Endometrial microvascular endothelial cells (primary cell): ENCODE data around the gene PEAK3. TPM values are rescaled to one million over a fixed set of nuclear protein-coding genes. Genes with fewer than 3 reads are reported as not detected.

ENCODE experiments used
- in situ Hi-C: cut with HindIII; loops from 2 replicates; pipeline ENCODE4 v1.10.0; 2017; ENCODE audit warnings: low sequenced_read_pairs, low pct_unique_long_range_greater_than_20kb; ENCODE audit errors: inconsistent ontology term
- total RNA-seq: library from RNA; depleted of rRNA; stranded (reverse); fragments of >200 nt; gene quantifications from one replicate; pipeline ENCODE4 v1.2.3, GENCODE V29; 2015; ENCODE audit errors: inconsistent ontology term

Gene PEAK3
- total RNA-seq, 1 donor from 2014 or later: not detected

- in situ Hi-C loops: no loop called here
Observed at GRCh38 chr19:2244486-2244885, 37.5 kb downstream of the PEAK3 start.

- in situ Hi-C loops: no loop called here
Observed at GRCh38 chr19:2244125-2244411, 37.9 kb downstream of the PEAK3 start.

GRCh38 chr19:2243274-2244124 is 38.5 kb downstream of the PEAK3 start:
- in situ Hi-C loops: no loop called here

GRCh38 chr19:2242816-2243215 is 39.2 kb downstream of the PEAK3 start:
- in situ Hi-C loops: no loop called here

GRCh38 chr19:2242092-2242537 is 39.9 kb downstream of the PEAK3 start:
- in situ Hi-C loops: no loop called here

GRCh38 chr19:2240881-2241760 is 40.9 kb downstream of the PEAK3 start:
- in situ Hi-C loops: no loop called here

- in situ Hi-C loops: no loop called here
Observed at GRCh38 chr19:2239771-2240770, 41.9 kb downstream of the PEAK3 start.

GRCh38 chr19:2239173-2239572 is 42.8 kb downstream of the PEAK3 start:
- in situ Hi-C loops: no loop called here

- in situ Hi-C loops: no loop called here
Observed at GRCh38 chr19:2237869-2238153, 44.2 kb downstream of the PEAK3 start.

GRCh38 chr19:2237051-2237868 is 44.7 kb downstream of the PEAK3 start:
- in situ Hi-C loops: no loop called here

- in situ Hi-C loops: no loop called here
Observed at GRCh38 chr19:2236314-2237050, 45.5 kb downstream of the PEAK3 start, which contains the start of the genes PLEKHJ1 and SF3A2. Gene PLEKHJ1 (minus strand): TSS chr19:2236329. CDS start chr19:2236248, 81 bp downstream. Gene SF3A2 (plus strand): TSS chr19:2236824. CDS start chr19:2243419, 6,595 bp downstream.

GRCh38 chr19:2236064-2236313 is 46.0 kb downstream of the PEAK3 start:
- in situ Hi-C loops: no loop called here

- in situ Hi-C loops: no loop called here
Observed at GRCh38 chr19:2235381-2236063, 46.5 kb downstream of the PEAK3 start.

- in situ Hi-C loops: no loop called here
Observed at GRCh38 chr19:2234996-2235380, 47.0 kb downstream of the PEAK3 start.

- in situ Hi-C loops: no loop called here
Observed at GRCh38 chr19:2233601-2234280, 48.2 kb downstream of the PEAK3 start.

GRCh38 chr19:2232286-2233151 is 49.5 kb downstream of the PEAK3 start:
- in situ Hi-C loops: no loop called here
